EH (cell line): Measurements from ENCODE around the gene ARID4B.

Experiments
- DNase-seq: peaks from one replicate; pipeline ENCODE4 v3.0.0-alpha.2; 2015; ENCODE audit warnings: low read depth

Gene ARID4B

GRCh38 chr1:235127203-235127602, 200.8 kb downstream of the ARID4B start:
- DNase-seq = no peak

- no peak for DNase-seq
Observed at GRCh38 chr1:235124665-235125064, 203.3 kb downstream of the ARID4B start.

GRCh38 chr1:235124111-235124510, 203.9 kb downstream of the ARID4B start:
- no peak for DNase-seq

GRCh38 chr1:235122348-235122747, 205.6 kb downstream of the ARID4B start:
- DNase-seq = no peak
